NCI-H2029 (cell line): ENCODE results near the gene CDC42EP1.

Source experiments
- DNase-seq: peaks from one replicate; lab custom pipeline; 2025; lab: John Stamatoyannopoulos, UW

CDC42EP1 gene

GRCh38 chr22:37560608-37561211 lies 430 bp downstream of the CDC42EP1 start:
- no peak for DNase-seq

- DNase-seq: no peak
Measured at GRCh38 chr22:37561212-37562048, 1.1 kb downstream of the CDC42EP1 start.

- no peak for DNase-seq
Measured at GRCh38 chr22:37562049-37562875, 2.0 kb downstream of the CDC42EP1 start.

- no peak for DNase-seq
Measured at GRCh38 chr22:37563153-37564081, 3.1 kb downstream of the CDC42EP1 start.

GRCh38 chr22:37564111-37564711 lies 3.9 kb downstream of the CDC42EP1 start:
- DNase-seq: no peak

GRCh38 chr22:37565830-37566229 lies 5.5 kb downstream of the CDC42EP1 start:
- DNase-seq: no peak

- DNase-seq: no peak
Measured at GRCh38 chr22:37566329-37566837, 6.1 kb downstream of the CDC42EP1 start.

- DNase-seq: peak; percentile 71
Measured at GRCh38 chr22:37566903-37567798, 6.9 kb downstream of the CDC42EP1 start.

- no peak for DNase-seq
Measured at GRCh38 chr22:37568012-37568411, 7.7 kb downstream of the CDC42EP1 start.

- DNase-seq: no peak
Measured at GRCh38 chr22:37568448-37569008, 8.2 kb downstream of the CDC42EP1 start.

GRCh38 chr22:37569009-37569920 lies 9.0 kb downstream of the CDC42EP1 start:
- no peak for DNase-seq

GRCh38 chr22:37569921-37570660 lies 9.8 kb downstream of the CDC42EP1 start:
- DNase-seq: no peak

- DNase-seq: no peak
Measured at GRCh38 chr22:37570661-37570976, 10.3 kb downstream of the CDC42EP1 start.

- DNase-seq: no peak
Measured at GRCh38 chr22:37571258-37571991, 11.1 kb downstream of the CDC42EP1 start.

GRCh38 chr22:37571992-37572373 lies 11.7 kb downstream of the CDC42EP1 start:
- DNase-seq: no peak

- DNase-seq: no peak
Measured at GRCh38 chr22:37575490-37576003, 15.3 kb downstream of the CDC42EP1 start.

GRCh38 chr22:37578002-37578401 lies 17.7 kb downstream of the CDC42EP1 start:
- no peak for DNase-seq
